Prostate gland (tissue), 2 donors: ENCODE results near the gene MED17. TPM values are rescaled to one million over a fixed set of nuclear protein-coding genes. Genes with fewer than 3 reads are reported as not detected.
"Not testable (repeated sequence)": the region's sequence is repeated elsewhere in the genome, so short reads cannot be mapped to it uniquely, and the experiment has no call there.

Experiments
- DNase-seq: peaks from one replicate; pipeline ENCODE4 v3.0.0-alpha.2; 2019; ENCODE audit warnings: low spot score
- H3K27ac ChIP-seq, 2 donors: fragments of 200-600 bp; sonication (generic); 2 replicates each; pipeline ENCODE4 v1.5.1; 2017 to 2019
- H3K27me3 ChIP-seq: fragments of 200-600 bp; sonication (generic); replicated peaks from 2 replicates; pipeline ENCODE4 v1.5.1; 2019; ENCODE audit not compliant: insufficient read depth
- H3K36me3 ChIP-seq, 2 donors: fragments of 200-600 bp; sonication (generic); 1 replicate in 1 of 2; 2 replicates in 1 of 2; pipeline versions ENCODE4 v1.5.1 to v1.8.1; 2017 to 2019
- H3K4me1 ChIP-seq: fragments of 200-600 bp; sonication (generic); replicated peaks from 2 replicates; pipeline ENCODE4 v1.5.1; 2019
- H3K4me3 ChIP-seq, 2 donors: fragments of 200-600 bp; sonication (generic); 2 replicates each; pipeline ENCODE4 v1.5.1; 2017 to 2019
- H3K9me3 ChIP-seq: fragments of 200-600 bp; sonication (generic); 2 replicates; pipeline ENCODE4 v1.5.1; 2017
- CTCF ChIP-seq, 4 experiments: fragments of 200-600 bp in 2 of 4; fragments of 450-650 bp in 2 of 4; sonication (generic) in 2 of 4; IDR thresholded peaks; 1 replicate in 3 of 4; 2 replicates in 1 of 4; pipeline ENCODE4 v1.5.1; 2016 to 2019; ENCODE audit warnings: antibody characterized with exemption in 4 of 4, mild to moderate bottlenecking in 2 of 4, moderate library complexity in 2 of 4
- POLR2A ChIP-seq: fragments of 450-650 bp; IDR thresholded peaks from one replicate; pipeline ENCODE4 v1.6.1; 2016; ENCODE audit warnings: antibody characterized with exemption, mild to moderate bottlenecking
- POLR2AphosphoS5 ChIP-seq: sonication (generic); formaldehyde crosslinking; IDR thresholded peaks from one replicate; pipeline ENCODE4 v1.6.1; 2017; ENCODE audit warnings: antibody characterized with exemption
- whole genome bisulfite sequencing: methylation state at CpG from one replicate; pipeline ENCODE4 v1.1.5; 2018; 5-methylcytosine and 5-hydroxymethylcytosine counted together
- intact Hi-C: fragments of 100-400 bp; cut with DNase I; formaldehyde crosslinking; loops from one replicate; pipeline ENCODE4 v1.14.2; 2022
- total RNA-seq, 2 donors: library from RNA; depleted of rRNA; stranded (reverse); fragments of >200 nt; gene quantifications; one replicate each; pipeline ENCODE4 v1.1.0, GENCODE V29; 2016

MED17 gene
- total RNA-seq, 2 donors from 2014 or later, result 22.4 to 31.4 TPM

DNA sequence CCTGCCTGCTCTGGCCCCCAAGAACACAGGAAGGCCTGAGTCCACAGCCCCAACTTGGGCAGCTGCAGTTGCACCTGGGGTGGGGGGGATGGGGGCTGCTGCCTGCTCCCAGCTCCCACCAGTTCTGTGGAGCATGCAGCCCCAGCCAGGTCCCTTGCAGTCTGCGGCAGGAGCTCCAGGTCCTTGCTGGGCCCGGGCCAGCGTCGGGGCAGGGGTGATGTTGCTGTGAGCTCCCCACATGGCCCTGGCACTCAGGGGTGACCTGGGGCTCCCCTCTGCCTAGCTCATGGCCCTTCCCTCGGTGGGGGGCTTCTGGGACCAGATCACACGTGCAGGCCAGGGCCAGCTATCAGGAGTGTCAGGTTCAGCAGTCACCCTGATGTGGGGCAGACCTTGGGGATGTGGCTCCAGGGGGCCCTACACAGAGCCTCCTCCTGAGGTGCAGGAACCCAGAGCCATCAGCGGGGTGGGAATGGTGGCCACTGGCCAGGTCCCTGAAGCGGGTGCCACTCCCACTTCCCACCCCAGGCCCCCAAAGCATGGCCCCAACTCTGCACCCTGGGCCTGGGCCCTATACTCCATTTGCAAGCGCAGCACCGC lies 10.4 kb upstream of the MED17 start:
- Histone ChIP-seq H3K36me3 (no peaks in the 10 kb centered on the region), H3K4me3 (no peak overlapping the region), H3K9me3 (no peaks in the 10 kb centered on the region), H3K27ac (no peak overlapping the region), H3K4me1 (no peaks in the 10 kb centered on the region), H3K27me3 (no peaks in the 10 kb centered on the region)
- intact Hi-C loops, result no loop called here
- WGBS, result 93% methylated on average over 9 of the region's 10 CpGs
- TF ChIP-seq CTCF (IDR thresholded peaks at IDR 0.05), result no peak
- no peak for TF ChIP-seq POLR2A
- no peak for TF ChIP-seq POLR2AphosphoS5
- no peak for DNase-seq

DNA sequence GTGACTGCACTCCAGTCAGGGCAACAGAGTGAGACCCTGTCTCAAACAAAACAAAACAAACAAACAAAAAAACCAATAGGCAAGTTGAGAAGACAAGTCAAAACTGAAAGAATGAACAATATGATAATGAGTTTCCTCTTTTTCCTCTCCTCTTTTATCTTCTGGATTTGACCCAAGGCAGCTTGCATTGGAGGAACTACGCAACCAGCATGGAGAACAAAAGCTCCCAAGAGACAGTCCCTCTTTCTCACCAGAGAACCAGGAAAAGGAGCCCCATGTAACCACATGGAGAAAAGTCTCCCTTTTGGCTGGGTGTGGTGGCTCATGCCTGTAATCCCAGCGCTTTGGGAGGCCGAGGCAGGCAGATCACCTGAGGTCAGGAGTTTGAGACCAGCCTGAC lies 9.5 kb upstream of the MED17 start:
- H3K27ac ChIP-seq, H3K9me3 ChIP-seq: not testable (repeated sequence)

GRCh38 chr11:93775289-93775688 lies 8.8 kb upstream of the MED17 start:
- no peaks in the 10 kb centered on the region for H3K4me1 ChIP-seq
- no peaks in the 10 kb centered on the region for H3K27me3 ChIP-seq
- no peaks in the 10 kb centered on the region for H3K36me3 ChIP-seq
- H3K4me3 ChIP-seq, result no peak overlapping the region
- H3K9me3 ChIP-seq, result no peaks in the 10 kb centered on the region
- WGBS, result 65% methylated on average over 2 of the region's 2 CpGs
- no peak for DNase-seq
- TF ChIP-seq POLR2A (no peak), POLR2AphosphoS5 (no peak), CTCF (IDR thresholded peaks at IDR 0.05) (no peak)
- intact Hi-C loops, result no loop called here
- no peak overlapping the region for H3K27ac ChIP-seq

More for the DNA sequence above, 9.5 kb upstream of the MED17 start:
- H3K4me3 ChIP-seq, H3K36me3 ChIP-seq, H3K4me1 ChIP-seq, DNase-seq, H3K27me3 ChIP-seq, intact Hi-C loops: not testable (repeated sequence)
- 93% methylated on average over 3 of the region's 3 CpGs for WGBS

- TF ChIP-seq CTCF (IDR thresholded peaks at IDR 0.05), result no peak
- no peak for TF ChIP-seq POLR2A
- no peak for TF ChIP-seq POLR2AphosphoS5
- 45% methylated on average over 7 of the region's 7 CpGs for WGBS
- H3K27ac ChIP-seq, result peak overlapping the region; percentile 92 to 96
- no peaks in the 10 kb centered on the region for H3K27me3 ChIP-seq
- DNase-seq, result no peak
- H3K36me3 ChIP-seq, result no peaks in the 10 kb centered on the region
- intact Hi-C loops, result loop anchor here (5.0 to 10.0 kb wide), 2 partner anchors 41 to 119 kb away; partner anchors contain the start of genes C11orf54, CEP295 and TAF1D
- peak overlapping the region; percentile 86 to 93 for H3K4me3 ChIP-seq
- H3K9me3 ChIP-seq, result no peaks in the 10 kb centered on the region
- peaks cover 10% of the 10 kb centered on the region for H3K4me1 ChIP-seq
Observed at GRCh38 chr11:93783362-93783761, 720 bp upstream of the MED17 start.

DNA sequence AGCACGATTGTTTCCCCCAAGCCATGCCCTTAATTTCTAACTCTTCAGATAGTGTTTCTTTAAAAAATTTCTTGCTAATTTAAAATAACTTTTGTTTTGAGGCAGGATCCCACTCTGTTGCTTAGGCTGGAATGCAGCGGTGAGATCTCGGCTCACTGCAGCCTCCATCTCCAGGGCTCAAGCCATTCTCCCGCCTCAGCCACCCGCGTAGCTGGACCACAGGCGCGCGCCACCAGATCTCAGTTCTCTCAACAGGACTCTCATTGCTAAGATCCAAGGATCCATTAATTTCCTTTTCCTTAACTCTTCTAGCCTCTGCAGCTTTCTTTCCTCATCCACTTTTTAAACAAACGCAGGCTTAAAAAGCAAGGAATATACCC lies 327 bp upstream of the MED17 start:
- peak overlapping the region; percentile 92 to 96 for H3K27ac ChIP-seq
- TF ChIP-seq POLR2A, result no peak
- no peak for TF ChIP-seq CTCF (IDR thresholded peaks at IDR 0.05)
- TF ChIP-seq POLR2AphosphoS5, result no peak
- peaks cover 10% of the 10 kb centered on the region for H3K4me1 ChIP-seq
- H3K9me3 ChIP-seq, result no peaks in the 10 kb centered on the region
- whole genome bisulfite sequencing, result 0% methylated on average over 10 of the region's 10 CpGs
- no peaks in the 10 kb centered on the region for H3K27me3 ChIP-seq
- H3K4me3 ChIP-seq, result peak overlapping the region; percentile 86 to 93
- no peaks in the 10 kb centered on the region for H3K36me3 ChIP-seq
- no peak for DNase-seq
- intact Hi-C loops, result loop anchor here (5.0 to 10.0 kb wide), 2 partner anchors 41 to 119 kb away; partner anchors contain the start of genes C11orf54, CEP295 and TAF1D
